DOHH2 (cell line): ENCODE data around the gene PHF2.

Source experiments
- H3F3A ChIP-seq: fragments of 200-600 bp; sonication (generic), shearing (Covaris generic); 2 replicates; pipeline ENCODE4 v1.6.0; 2016; ENCODE audit warnings: antibody characterized with exemption, mild to moderate bottlenecking; ENCODE audit not compliant: control insufficient read depth, insufficient read depth
- H3K27ac ChIP-seq: fragments of 200-600 bp; sonication (generic); 2 replicates; pipeline ENCODE4 v1.5.1; 2014; ENCODE audit warnings: low read depth, mild to moderate bottlenecking, low read length, moderate library complexity
- H3K27me3 ChIP-seq: fragments of 200-600 bp; sonication (generic); 2 replicates; pipeline ENCODE4 v1.6.1; 2014; ENCODE audit warnings: mild to moderate bottlenecking, low read length, mixed read lengths; ENCODE audit not compliant: control insufficient read depth
- H3K36me3 ChIP-seq: fragments of 200-600 bp; sonication (generic); 2 replicates; pipeline ENCODE4 v1.6.1; 2014; ENCODE audit warnings: mild to moderate bottlenecking, low read length, moderate library complexity, mixed read lengths; ENCODE audit not compliant: control insufficient read depth
- H3K4me1 ChIP-seq: fragments of 200-600 bp; sonication (generic); 2 replicates; pipeline ENCODE4 v1.6.1; 2014; ENCODE audit warnings: mild to moderate bottlenecking, low read length, mixed read lengths; ENCODE audit not compliant: control insufficient read depth
- H3K4me2 ChIP-seq: fragments of 200-600 bp; sonication (generic); 2 replicates; pipeline ENCODE4 v1.6.0; 2014; ENCODE audit warnings: mild to moderate bottlenecking, low read length, moderate library complexity
- H3K4me3 ChIP-seq: fragments of 200-600 bp; sonication (generic); 2 replicates; pipeline ENCODE4 v1.5.1; 2014; ENCODE audit warnings: mild to moderate bottlenecking, low read length, mixed read lengths
- H3K79me2 ChIP-seq: fragments of 200-600 bp; sonication (generic); 2 replicates; pipeline ENCODE4 v1.6.1; 2014; ENCODE audit warnings: mild to moderate bottlenecking, low read length, mixed read lengths; ENCODE audit not compliant: control insufficient read depth
- H3K9me2 ChIP-seq: fragments of 200-600 bp; sonication (generic); replicated peaks from 2 replicates; pipeline ENCODE4 v1.6.1; 2014; ENCODE audit warnings: mild to moderate bottlenecking, low read length, mixed read lengths; ENCODE audit not compliant: control insufficient read depth
- H3K9me3 ChIP-seq: fragments of 200-600 bp; sonication (generic); 2 replicates; pipeline ENCODE4 v1.6.1; 2014; ENCODE audit warnings: antibody characterized with exemption, low read length, mixed read lengths; ENCODE audit not compliant: control insufficient read depth, insufficient read depth
- H4K20me1 ChIP-seq: fragments of 200-600 bp; sonication (generic); 2 replicates; pipeline ENCODE4 v1.6.0; 2014; ENCODE audit warnings: low read depth, mild to moderate bottlenecking, antibody characterized with exemption, low read length, moderate library complexity; ENCODE audit not compliant: control insufficient read depth, insufficient read depth
- EZH2phosphoT487 ChIP-seq: fragments of 200-600 bp; sonication (generic); IDR thresholded peaks from 2 replicates; pipeline ENCODE4 v1.6.1; 2017; ENCODE audit warnings: borderline replicate concordance, mild to moderate bottlenecking, antibody characterized with exemption, low read length, moderate library complexity, mixed read lengths
- TF ChIP-seq, protein P1 (sequence below): fragments of 200-600 bp; sonication (generic); IDR thresholded peaks from one replicate; pipeline ENCODE4 v1.5.1; 2014; ENCODE audit warnings: antibody characterized with exemption, mild to moderate bottlenecking, low read depth, low read length; ENCODE audit not compliant: poor library complexity, severe bottlenecking

PHF2 gene

DNA sequence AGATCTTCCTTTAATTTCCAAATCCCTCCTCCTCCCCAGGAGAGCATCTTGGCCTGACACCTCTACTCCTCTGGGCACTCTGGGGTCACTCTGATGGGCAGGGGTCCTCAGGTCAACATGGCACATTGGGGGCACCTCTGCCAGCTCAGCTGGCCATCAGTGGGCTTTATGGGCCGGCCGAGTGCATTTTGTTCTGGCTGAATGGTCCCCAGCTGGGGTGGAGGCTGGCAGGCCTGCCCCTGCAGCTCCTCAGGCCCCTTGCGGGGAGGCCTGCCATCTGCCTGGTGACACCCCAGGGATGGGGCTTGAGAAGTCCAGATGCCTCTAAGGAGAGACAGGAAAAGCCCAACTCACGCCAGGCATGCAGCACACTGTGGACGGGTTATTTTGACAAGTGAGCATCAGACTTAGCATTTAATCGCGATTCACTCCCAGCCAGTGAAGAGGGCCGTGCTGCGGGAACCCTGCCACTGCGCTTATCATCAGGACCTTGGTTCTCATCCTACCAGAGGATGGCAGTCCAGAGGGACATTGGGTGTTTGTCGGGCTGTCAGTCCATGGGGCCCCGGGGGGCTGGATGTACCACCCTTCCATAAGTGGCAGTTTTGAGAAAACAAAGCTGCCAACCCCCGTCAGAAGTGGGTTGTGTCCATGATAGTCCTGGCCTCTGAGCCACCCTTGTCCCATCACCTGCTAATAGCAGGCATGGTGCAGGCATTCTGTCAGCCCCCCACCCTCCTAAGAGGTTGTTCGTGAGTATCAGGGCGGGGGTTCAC lies 21.7 kb downstream of the PHF2 start:
- Histone ChIP-seq H3K4me2 (no peak overlapping the region), H3K4me1 (peaks cover 10% of the 10 kb centered on the region; the same call in 1 of the 2 replicates), H3K79me2 (peaks cover 63% of the 10 kb centered on the region), H3K27me3 (no peaks in the 10 kb centered on the region), H4K20me1 (peaks cover 12% of the 10 kb centered on the region; the same call in 1 of the 2 replicates), H3K27ac (no peak overlapping the region), H3F3A (no peaks in the 10 kb centered on the region), H3K4me3 (no peak overlapping the region), H3K9me2 (no peaks in the 10 kb centered on the region), H3K36me3 (no peaks in the 10 kb centered on the region), H3K9me3 (no peaks in the 10 kb centered on the region)
- no peak for TF ChIP-seq EZH2phosphoT487
- TF ChIP-seq, protein P1, sequence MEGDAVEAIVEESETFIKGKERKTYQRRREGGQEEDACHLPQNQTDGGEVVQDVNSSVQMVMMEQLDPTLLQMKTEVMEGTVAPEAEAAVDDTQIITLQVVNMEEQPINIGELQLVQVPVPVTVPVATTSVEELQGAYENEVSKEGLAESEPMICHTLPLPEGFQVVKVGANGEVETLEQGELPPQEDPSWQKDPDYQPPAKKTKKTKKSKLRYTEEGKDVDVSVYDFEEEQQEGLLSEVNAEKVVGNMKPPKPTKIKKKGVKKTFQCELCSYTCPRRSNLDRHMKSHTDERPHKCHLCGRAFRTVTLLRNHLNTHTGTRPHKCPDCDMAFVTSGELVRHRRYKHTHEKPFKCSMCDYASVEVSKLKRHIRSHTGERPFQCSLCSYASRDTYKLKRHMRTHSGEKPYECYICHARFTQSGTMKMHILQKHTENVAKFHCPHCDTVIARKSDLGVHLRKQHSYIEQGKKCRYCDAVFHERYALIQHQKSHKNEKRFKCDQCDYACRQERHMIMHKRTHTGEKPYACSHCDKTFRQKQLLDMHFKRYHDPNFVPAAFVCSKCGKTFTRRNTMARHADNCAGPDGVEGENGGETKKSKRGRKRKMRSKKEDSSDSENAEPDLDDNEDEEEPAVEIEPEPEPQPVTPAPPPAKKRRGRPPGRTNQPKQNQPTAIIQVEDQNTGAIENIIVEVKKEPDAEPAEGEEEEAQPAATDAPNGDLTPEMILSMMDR, result no peak

DNA sequence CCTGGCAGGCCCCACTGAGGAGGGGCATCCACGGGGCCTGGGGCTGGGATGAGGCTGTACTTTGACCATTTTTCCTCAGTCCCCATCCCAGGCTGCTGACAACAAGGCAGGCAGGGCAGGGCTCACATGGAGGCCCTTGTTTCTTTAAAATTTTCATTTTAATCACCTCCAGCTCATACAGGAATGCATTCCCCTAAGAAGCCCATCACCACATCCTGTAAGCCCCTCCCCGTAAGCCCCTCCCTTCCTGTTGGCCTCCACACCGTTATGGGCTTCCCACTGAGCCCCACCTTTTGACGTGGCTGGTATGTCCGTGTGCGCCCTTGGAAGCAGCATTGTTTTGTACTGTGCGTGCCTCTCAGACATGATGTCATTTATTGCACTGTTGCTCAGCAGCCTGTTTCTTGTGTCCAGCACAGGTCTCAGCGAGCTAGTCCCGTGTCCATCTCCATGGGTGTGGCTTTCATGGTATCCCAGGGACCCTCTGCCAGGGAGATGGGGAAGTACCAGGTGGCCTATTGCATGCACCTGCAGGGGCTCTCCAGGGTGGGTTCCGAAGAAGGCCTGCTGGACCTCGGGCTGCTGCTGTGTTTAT lies 22.4 kb downstream of the PHF2 start:
- Histone ChIP-seq H3K9me3 (no peaks in the 10 kb centered on the region), H3K79me2 (peaks cover 67% of the 10 kb centered on the region)
- TF ChIP-seq EZH2phosphoT487, result no peak
- TF ChIP-seq, protein P1, result no peak

DNA sequence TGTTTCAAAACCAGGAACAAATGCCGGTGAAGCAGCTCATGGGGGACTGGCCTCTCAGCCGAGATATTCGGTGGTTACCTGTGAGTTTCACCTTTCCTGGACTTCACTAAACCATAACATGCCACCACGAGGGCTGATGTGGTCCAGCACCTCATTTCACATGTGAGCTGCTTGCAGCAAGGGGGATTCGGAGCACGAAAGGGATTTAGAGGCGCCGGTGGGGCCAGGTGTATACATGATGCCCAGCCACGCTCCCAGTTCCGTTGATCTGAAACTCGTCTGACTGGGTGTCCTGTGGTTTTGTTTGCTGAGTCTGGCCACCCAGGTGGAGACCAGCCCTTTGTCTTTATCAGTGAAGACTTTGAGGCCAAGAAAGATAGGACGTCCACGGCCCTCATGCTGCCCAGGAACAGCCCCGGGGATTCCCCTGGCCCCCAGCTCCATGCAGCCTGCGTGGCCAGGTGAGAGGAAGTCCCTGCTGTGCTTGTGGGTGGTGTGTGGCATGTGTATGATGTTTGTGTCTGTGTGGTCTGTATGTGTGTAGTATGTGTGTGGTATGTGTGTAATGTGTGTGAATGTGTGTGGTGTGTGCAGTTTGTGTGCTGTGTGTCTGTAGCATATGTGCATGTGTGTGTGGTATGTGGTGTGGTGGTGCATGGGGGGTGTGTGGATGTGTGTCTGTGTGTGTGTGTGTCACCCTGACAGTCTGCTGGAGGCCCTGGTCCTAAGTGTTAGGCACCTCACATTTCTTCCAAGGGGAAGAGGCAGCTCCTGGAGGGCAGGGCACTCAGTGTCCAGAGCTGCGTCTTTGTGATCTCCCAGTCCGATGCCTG lies 23.4 kb downstream of the PHF2 start:
- Histone ChIP-seq H4K20me1 (0 out of 2 replicates have a peak, but pooled peaks cover 7% of the 10 kb centered on the region), H3K9me3 (no peaks in the 10 kb centered on the region), H3K9me2 (no peaks in the 10 kb centered on the region), H3K27ac (no peak overlapping the region), H3K4me3 (no peak overlapping the region), H3F3A (no peaks in the 10 kb centered on the region), H3K36me3 (no peaks in the 10 kb centered on the region), H3K79me2 (peaks cover 61% of the 10 kb centered on the region), H3K27me3 (no peaks in the 10 kb centered on the region), H3K4me1 (peaks cover 10% of the 10 kb centered on the region; the same call in 1 of the 2 replicates), H3K4me2 (no peak overlapping the region)
- no peak for TF ChIP-seq EZH2phosphoT487
- TF ChIP-seq, protein P1, result no peak

More for the DNA sequence above, 22.4 kb downstream of the PHF2 start:
- Histone ChIP-seq H4K20me1 (peaks cover 12% of the 10 kb centered on the region; the same call in 1 of the 2 replicates), H3F3A (no peaks in the 10 kb centered on the region), H3K4me3 (no peak overlapping the region), H3K4me2 (no peak overlapping the region), H3K27ac (no peak overlapping the region), H3K36me3 (no peaks in the 10 kb centered on the region), H3K4me1 (peaks cover 10% of the 10 kb centered on the region; the same call in 1 of the 2 replicates), H3K27me3 (no peaks in the 10 kb centered on the region), H3K9me2 (no peaks in the 10 kb centered on the region)
